Measurements from ENCODE around the gene FGF1. TPM values are rescaled to one million over a fixed set of nuclear protein-coding genes. Genes with fewer than 3 reads are reported as not detected.

The FGF1 gene
- total and polyA plus RNA-seq, 2 donors from 2014 or later = 2.1 to 89.7 TPM

DNA sequence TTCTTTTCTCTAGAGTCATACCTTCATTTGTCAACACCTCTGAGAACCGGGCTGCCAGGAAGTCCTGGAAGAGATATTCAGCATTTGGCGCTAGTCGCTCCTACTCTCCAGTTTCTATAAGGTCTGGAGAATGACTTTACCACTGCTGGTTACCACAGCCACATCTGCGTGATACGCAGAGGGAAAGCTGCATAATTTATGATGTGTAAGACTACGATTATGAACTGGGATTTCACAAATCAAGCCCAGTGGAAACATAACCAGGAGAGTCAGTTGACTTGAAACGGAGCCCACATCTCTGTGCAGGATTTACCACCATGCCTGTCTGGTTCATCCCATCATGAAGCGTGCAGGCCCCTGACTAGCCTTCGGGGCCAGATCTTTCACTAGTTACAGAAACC is 72.6 kb downstream of the FGF1 start:
- intact Hi-C loops (cut with DNase I) = no loop called here
- no peak for FAIRE-seq

GRCh38 chr5:142612494-142613270 is 73.2 kb downstream of the FGF1 start:
- Histone ChIP-seq H3K9ac (ENCODE audit: low read length in 3 of 3) (no peak overlapping the region), H3K9me3 (ENCODE audit: control insufficient read depth in 2 of 3, insufficient read depth in 1 of 3, low read length in 3 of 3) (no peaks in the 10 kb centered on the region), H3K27ac (ENCODE audit: low read depth in 2 of 2, low read length in 2 of 2) (no peak overlapping the region), H3K27me3 (ENCODE audit: control insufficient read depth, insufficient read depth, low read length) (no peaks in the 10 kb centered on the region), H3K4me1 (ENCODE audit: control insufficient read depth in 2 of 3, insufficient read depth in 2 of 3, low read depth in 1 of 3, low read length in 3 of 3) (peaks cover 0 to 2% (median 0%) of the 10 kb centered on the region in 3 donors), H3K36me3 (ENCODE audit: control insufficient read depth in 2 of 3, insufficient read depth in 3 of 3, low read length in 3 of 3) (no peaks in the 10 kb centered on the region), H3K4me3 (ENCODE audit: low read length in 3 of 3) (no peak overlapping the region)
- intact Hi-C loops (cut with DNase I) = no loop called here
- no peak for TF ChIP-seq CTCF (IDR thresholded peaks at IDR 0.05; ENCODE audit: borderline replicate concordance, extremely low read depth, insufficient read depth)
- FAIRE-seq = no peak
- DNase-seq = no peak

More for the DNA sequence above, 72.6 kb downstream of the FGF1 start:
- no peak for TF ChIP-seq CTCF (IDR thresholded peaks at IDR 0.05; ENCODE audit: borderline replicate concordance, extremely low read depth, insufficient read depth)
- H3K27me3 ChIP-seq (ENCODE audit: control insufficient read depth, insufficient read depth, low read length) = no peaks in the 10 kb centered on the region
- no peaks in the 10 kb centered on the region for H3K9me3 ChIP-seq (ENCODE audit: control insufficient read depth in 2 of 3, insufficient read depth in 1 of 3, low read length in 3 of 3)
- DNase-seq = no peak
- no peaks in the 10 kb centered on the region for H3K36me3 ChIP-seq (ENCODE audit: control insufficient read depth in 2 of 3, insufficient read depth in 3 of 3, low read length in 3 of 3)
- no peak overlapping the region for H3K4me3 ChIP-seq (ENCODE audit: low read length in 3 of 3)
- peaks cover 0 to 2% (median 0%) of the 10 kb centered on the region in 3 donors for H3K4me1 ChIP-seq (ENCODE audit: control insufficient read depth in 2 of 3, insufficient read depth in 2 of 3, low read depth in 1 of 3, low read length in 3 of 3)
- H3K9ac ChIP-seq (ENCODE audit: low read length in 3 of 3) = no peak overlapping the region
- no peak overlapping the region for H3K27ac ChIP-seq (ENCODE audit: low read depth in 2 of 2, low read length in 2 of 2)

DNA sequence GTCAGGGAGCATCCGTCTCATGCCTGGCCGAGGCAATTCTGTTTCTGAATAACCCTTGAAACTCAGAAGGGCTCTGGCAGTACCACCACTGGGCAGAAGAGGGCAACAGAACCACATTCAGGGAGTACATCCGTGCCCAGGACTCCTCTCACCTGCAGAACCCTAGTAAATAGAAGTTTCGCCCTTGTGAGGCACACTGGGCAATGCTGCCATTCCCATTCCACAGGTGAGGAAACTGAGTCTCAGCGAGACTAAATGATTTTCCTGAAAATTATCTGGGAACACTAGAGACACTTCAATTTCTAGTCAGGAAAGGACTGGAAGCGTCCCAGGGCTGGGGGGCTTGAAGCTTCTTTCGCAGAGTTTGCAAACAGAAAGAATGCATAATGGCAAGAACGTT is 74.7 kb downstream of the FGF1 start:
- FAIRE-seq (no peak), DNase-seq (peak in 4 of 5 donors; percentile 77 to 85 (median 81))
- peak; percentile 95 for TF ChIP-seq CTCF (IDR thresholded peaks at IDR 0.05; ENCODE audit: borderline replicate concordance, extremely low read depth, insufficient read depth)
- H3K36me3 ChIP-seq (ENCODE audit: control insufficient read depth in 2 of 3, insufficient read depth in 3 of 3, low read length in 3 of 3) = no peaks in the 10 kb centered on the region
- no peak overlapping the region for H3K4me3 ChIP-seq (ENCODE audit: low read length in 3 of 3)
- H3K27me3 ChIP-seq (ENCODE audit: control insufficient read depth, insufficient read depth, low read length) = no peaks in the 10 kb centered on the region
- no peaks in the 10 kb centered on the region for H3K9me3 ChIP-seq (ENCODE audit: control insufficient read depth in 2 of 3, insufficient read depth in 1 of 3, low read length in 3 of 3)
- no peak overlapping the region for H3K9ac ChIP-seq (ENCODE audit: low read length in 3 of 3)
- peaks cover 0 to 2% (median 0%) of the 10 kb centered on the region in 3 donors for H3K4me1 ChIP-seq (ENCODE audit: control insufficient read depth in 2 of 3, insufficient read depth in 2 of 3, low read depth in 1 of 3, low read length in 3 of 3)
- H3K27ac ChIP-seq (ENCODE audit: low read depth in 2 of 2, low read length in 2 of 2) = no peak overlapping the region
- intact Hi-C loops (cut with DNase I) = no loop called here
